ENCODE data around the gene LYRM4. TPM values are rescaled to one million over a fixed set of nuclear protein-coding genes. Genes with fewer than 3 reads are reported as not detected.

Gene LYRM4
- total and polyA plus RNA-seq, 9 of the 15 experiments (the other 6 are each of a cell fraction or from before 2014, with no cell fraction given): 24.2 to 69.4 (median 41.8) TPM

GRCh38 chr6:5300206-5300764, 39.5 kb upstream of the LYRM4 start (continued):
- no peak for TF ChIP-seq ARID4B (CRISPR knock-in tag; IDR thresholded peaks at IDR 0.05)
- no peak for TF ChIP-seq U2AF2 (optimal IDR thresholded peaks at IDR 0.05; ENCODE audit: low read depth, low read length)
- TF ChIP-seq ELK1 (CRISPR knock-in tag; IDR thresholded peaks at IDR 0.05): no peak
- no peak for TF ChIP-seq EZH2 (IDR thresholded peaks at IDR 0.05; ENCODE audit: borderline replicate concordance, low read depth, low read length)
- TF ChIP-seq ZNF639 (CRISPR knock-in tag; conservative IDR thresholded peaks at IDR 0.05 in 1 of 2, IDR thresholded peaks at IDR 0.05 in 1 of 2): no peak; a peak in 1 of 4 replicates
- TF ChIP-seq STAT6 (CRISPR knock-in tag; IDR thresholded peaks at IDR 0.05): no peak
- TF ChIP-seq TFE3 (CRISPR knock-in tag; IDR thresholded peaks at IDR 0.05): no peak
- no peak for TF ChIP-seq SFPQ (IDR thresholded peaks at IDR 0.05; ENCODE audit: low read depth, low read length)
- TF ChIP-seq ARID3A (IDR thresholded peaks at IDR 0.05; ENCODE audit: borderline replicate concordance, low read depth, low read length): no peak

Measured in K562 (cell line).